H1 (cell line): ENCODE results near the gene RAB25. TPM values are rescaled to one million over a fixed set of nuclear protein-coding genes. Genes with fewer than 3 reads are reported as not detected.

Experiments used
- CTCF ChIA-PET: fragments of 300-600 bp; sonication (Branson Sonifier 250); formaldehyde crosslinking; loops from one replicate; lab custom pipeline; 2021; ENCODE audit not compliant: partially characterized antibody; lab: Charles Lee
- POLR2A ChIA-PET: fragments of 300-600 bp; sonication (Branson Sonifier 250); formaldehyde crosslinking; loops from one replicate; lab custom pipeline; 2021; ENCODE audit warnings: inconsistent platforms; ENCODE audit not compliant: partially characterized antibody; lab: Charles Lee
- DNase-seq, 2 experiments: peaks; one replicate each; pipeline versions ENCODE4 v3.0.0 to v3.0.0-alpha.2; 2010 to 2022; ENCODE audit warnings: low spot score in 2 of 2, low read depth in 1 of 2, mixed read lengths in 1 of 2
- FAIRE-seq: peaks from 2 replicates; lab custom pipeline; 2011; peaks lifted over from hg19 to GRCh38; lab: Jason Lieb, UNC
- H2AFZ ChIP-seq: 2 replicates; pipeline ENCODE4 v1.8.1; 2012; ENCODE audit warnings: low read length, inconsistent platforms
- H2AK5ac ChIP-seq: 2 replicates; pipeline ENCODE4 v1.6.1; 2013; ENCODE audit warnings: low read depth, low read length
- H2BK120ac ChIP-seq: replicated peaks from 2 replicates; pipeline ENCODE3; 2013; ENCODE audit warnings: low read depth, low read length, inconsistent platforms
- H2BK12ac ChIP-seq: 2 replicates; pipeline ENCODE4 v1.6.1; 2013; ENCODE audit warnings: low read depth, low read length
- H2BK15ac ChIP-seq: 2 replicates; pipeline ENCODE4 v1.6.1; 2013; ENCODE audit warnings: low read length
- H2BK20ac ChIP-seq: 2 replicates; pipeline ENCODE4 v1.6.1; 2013; ENCODE audit warnings: low read length
- H2BK5ac ChIP-seq: 2 replicates; pipeline ENCODE4 v1.6.1; 2013; ENCODE audit warnings: low read depth, low read length
- H3K14ac ChIP-seq: 2 replicates; pipeline ENCODE4 v1.6.1; 2013; ENCODE audit warnings: inconsistent platforms; ENCODE audit not compliant: insufficient read length
- H3K18ac ChIP-seq: 2 replicates; pipeline ENCODE4 v1.6.1; 2013; ENCODE audit warnings: low read length; ENCODE audit errors: extremely low read depth
- H3K23ac ChIP-seq: 2 replicates; pipeline ENCODE4 v1.6.1; 2013; ENCODE audit warnings: inconsistent platforms; ENCODE audit not compliant: insufficient read length
- H3K23me2 ChIP-seq: 2 replicates; pipeline ENCODE4 v1.6.1; 2013; ENCODE audit warnings: low read depth, low read length
- H3K27ac ChIP-seq: 2 replicates; pipeline ENCODE4 v1.6.1; 2011; ENCODE audit warnings: low read depth, low read length, inconsistent platforms
- H3K27me3 ChIP-seq, 4 experiments: replicated peaks in 1 of 4; 1 replicate in 1 of 4; 2 replicates in 3 of 4; pipeline versions ENCODE4 v1.6.1 to v1.8.1; 2011 to 2013; ENCODE audit warnings: low read length in 3 of 4, mild to moderate bottlenecking in 3 of 4, inconsistent platforms in 2 of 4, mixed read lengths in 2 of 4, moderate library complexity in 1 of 4; ENCODE audit not compliant: control insufficient read depth in 3 of 4, insufficient read depth in 3 of 4; ENCODE audit errors: extremely low read depth in 1 of 4
- H3K36me3 ChIP-seq, 4 experiments: 2 replicates each; pipeline versions ENCODE4 v1.6.1 to v1.8.1; 2011 to 2013; ENCODE audit warnings: mild to moderate bottlenecking in 4 of 4, low read length in 3 of 4, moderate library complexity in 2 of 4, control low read depth in 1 of 4, inconsistent platforms in 1 of 4; ENCODE audit not compliant: insufficient read depth in 4 of 4, control insufficient read depth in 2 of 4
- H3K4ac ChIP-seq: replicated peaks from 2 replicates; pipeline ENCODE3; 2013; ENCODE audit warnings: low read length, low read depth, mixed read lengths, inconsistent platforms; ENCODE audit not compliant: insufficient read length
- H3K4me1 ChIP-seq, 4 experiments: replicated peaks in 1 of 4; 1 replicate in 1 of 4; 2 replicates in 3 of 4; pipeline versions ENCODE4 v1.6.1 to v1.8.1; 2011 to 2013; ENCODE audit warnings: low read length in 3 of 4, inconsistent platforms in 2 of 4, mixed read lengths in 1 of 4; ENCODE audit not compliant: insufficient read depth in 4 of 4, control insufficient read depth in 3 of 4
- H3K4me2 ChIP-seq, 2 experiments: 2 replicates each; pipeline versions ENCODE4 v1.6.1 to v1.8.1; 2011 to 2013; ENCODE audit warnings: low read depth in 2 of 2, low read length in 2 of 2, control low read depth in 1 of 2, inconsistent platforms in 1 of 2, mild to moderate bottlenecking in 1 of 2; ENCODE audit not compliant: insufficient read depth in 1 of 2
- H3K4me3 ChIP-seq, 4 experiments: fragments of 200-600, 300-600 bp in 1 of 4; sonication (generic), shearing (Covaris generic), sonication (Bioruptor Twin) in 1 of 4; 2 replicates each; pipeline versions ENCODE4 v1.5.1 to v1.8.1; 2011 to 2016; ENCODE audit warnings: low read length in 4 of 4, low read depth in 3 of 4, control low read depth in 2 of 4, inconsistent platforms in 2 of 4, mild to moderate bottlenecking in 2 of 4, mixed read lengths in 1 of 4, moderate library complexity in 1 of 4; ENCODE audit not compliant: insufficient read depth in 2 of 4; ENCODE audit errors: extremely low read depth in 1 of 4
- H3K56ac ChIP-seq: replicated peaks from 2 replicates; pipeline ENCODE3; 2013; ENCODE audit warnings: low read depth, mild to moderate bottlenecking, mixed read lengths, low read length, inconsistent platforms; ENCODE audit not compliant: insufficient read length
- H3K79me1 ChIP-seq: 2 replicates; pipeline ENCODE4 v1.6.1; 2013; ENCODE audit warnings: low read depth, low read length, control low read depth
- H3K79me2 ChIP-seq, 2 experiments: 2 replicates each; pipeline versions ENCODE4 v1.6.1 to v1.8.1; 2012 to 2013; ENCODE audit warnings: low read length in 2 of 2, mild to moderate bottlenecking in 2 of 2, inconsistent platforms in 1 of 2; ENCODE audit not compliant: insufficient read depth in 2 of 2, control insufficient read depth in 1 of 2
- H3K9ac ChIP-seq, 4 experiments: replicated peaks in 1 of 4; 1 replicate in 1 of 4; 2 replicates in 3 of 4; pipeline versions ENCODE4 v1.6.1 to v1.8.1; 2011 to 2013; ENCODE audit warnings: low read depth in 3 of 4, low read length in 3 of 4, control low read depth in 2 of 4, mild to moderate bottlenecking in 2 of 4, moderate library complexity in 2 of 4, inconsistent platforms in 1 of 4; ENCODE audit errors: extremely low read depth in 1 of 4
- H3K9me3 ChIP-seq, 2 experiments: 2 replicates each; pipeline versions ENCODE4 v1.6.1 to v1.8.1; 2012 to 2013; ENCODE audit warnings: mild to moderate bottlenecking in 2 of 2, moderate library complexity in 2 of 2, control low read depth in 1 of 2, inconsistent platforms in 1 of 2, low read depth in 1 of 2, low read length in 1 of 2, mixed read lengths in 1 of 2; ENCODE audit not compliant: insufficient read depth in 2 of 2
- H4K20me1 ChIP-seq, 2 experiments: replicated peaks in 1 of 2; 2 replicates each; pipeline versions ENCODE3 to v1.8.1; 2011 to 2013; ENCODE audit warnings: inconsistent platforms in 2 of 2, low read length in 2 of 2, mild to moderate bottlenecking in 1 of 2; ENCODE audit not compliant: insufficient read depth in 2 of 2, control insufficient read depth in 1 of 2
- H4K5ac ChIP-seq: 2 replicates; pipeline ENCODE4 v1.6.1; 2013; ENCODE audit warnings: low read length, low read depth, mixed read lengths, inconsistent platforms; ENCODE audit not compliant: insufficient read length
- H4K8ac ChIP-seq: 2 replicates; pipeline ENCODE4 v1.8.0; 2013; ENCODE audit warnings: mild to moderate bottlenecking, moderate library complexity, low read length, inconsistent platforms; ENCODE audit not compliant: insufficient read depth; ENCODE audit errors: extremely low read depth
- H4K91ac ChIP-seq: replicated peaks from 2 replicates; pipeline ENCODE3; 2013; ENCODE audit warnings: low read length, mixed read lengths, inconsistent platforms; ENCODE audit not compliant: insufficient read length
- BCL11A ChIP-seq, 2 experiments: IDR thresholded peaks; one replicate each; pipeline ENCODE4 v1.6.1; 2011; ENCODE audit warnings: low read depth in 2 of 2, low read length in 2 of 2, mild to moderate bottlenecking in 2 of 2
- CTCF ChIP-seq, 3 experiments: IDR thresholded peaks; 1 replicate in 2 of 3; 2 replicates in 1 of 3; pipeline versions ENCODE4 v1.5.1 to v1.6.1; 2011; ENCODE audit warnings: low read length in 3 of 3, mild to moderate bottlenecking in 3 of 3, inconsistent platforms in 2 of 3, low read depth in 1 of 3, moderate library complexity in 1 of 3; ENCODE audit not compliant: insufficient read depth in 1 of 3; ENCODE audit errors: control extremely low read depth in 1 of 3
- GTF2F1 ChIP-seq: IDR thresholded peaks from 2 replicates; pipeline ENCODE4 v1.6.1; 2012; ENCODE audit warnings: low read depth, low read length, improper control_type of control experiment, borderline replicate concordance
- MAX ChIP-seq: IDR thresholded peaks from 2 replicates; pipeline ENCODE4 v1.6.1; 2012; ENCODE audit warnings: inconsistent platforms
- RAD21 ChIP-seq, 2 experiments: IDR thresholded peaks in 1 of 2; conservative IDR thresholded peaks in 1 of 2; 2 replicates each; pipeline ENCODE4 v1.6.1; 2011; ENCODE audit warnings: low read depth in 2 of 2, low read length in 2 of 2, improper control_type of control experiment in 1 of 2, inconsistent platforms in 1 of 2, mild to moderate bottlenecking in 1 of 2, moderate library complexity in 1 of 2
- TAF1 ChIP-seq: IDR thresholded peaks from 2 replicates; pipeline ENCODE4 v1.6.1; 2011; ENCODE audit warnings: mild to moderate bottlenecking, low read depth, low read length
- whole genome bisulfite sequencing, 2 experiments: shearing (Covaris generic) in 1 of 2; methylation state at CpG; one replicate each; pipeline versions ENCODE4 v1.1.6 to v1.1.7; 2013 to 2015; ENCODE audit warnings: low lambda C conversion rate in 2 of 2, mixed read lengths in 2 of 2, inconsistent platforms in 1 of 2, low coverage in 1 of 2, missing lambda C conversion rate in 1 of 2; ENCODE audit not compliant: insufficient replicate concordance in 2 of 2, insufficient coverage in 1 of 2, insufficient read length in 1 of 2; ENCODE audit errors: extremely low coverage in 1 of 2, missing lambda C conversion rate in 1 of 2; 5-methylcytosine and 5-hydroxymethylcytosine counted together
- polyA plus RNA-seq, 7 experiments: library from polyadenylated mRNA; depleted of rRNA in 3 of 7; stranded (reverse) in 5 of 7; unstranded in 2 of 7; fragments of >200 nt in 5 of 7; fragments of 200-250 nt in 2 of 7; gene quantifications; 1 replicate in 5 of 7; 2 replicates in 1 of 7; 4 replicates in 1 of 7; pipeline versions ENCODE4 v1.2.1 to v1.2.3, GENCODE V29; 2011 to 2013; ENCODE audit warnings: missing spikeins in 2 of 7, mixed read lengths in 2 of 7
- total RNA-seq: library from RNA; stranded (reverse); fragmentation: NEBNext Ultra II Directional; extraction: Animal tissue kit (Norgen Biotek cat#: 25700); gene quantifications from 2 replicates; pipeline ENCODE4 v1.2.1, GENCODE V29; 2021

RAB25 gene
- total and polyA plus RNA-seq, 2 of the 8 experiments (the other 6 are each of a cell fraction or from before 2014, with no cell fraction given), result 34.8 to 98.2 TPM

GRCh38 chr1:156025876-156026275 lies 35.1 kb upstream of the RAB25 start:
- Histone ChIP-seq H3K56ac (no peak overlapping the region), H3K4me2 (0 out of 4 replicates have a peak overlapping the region, but pooled peaks of 1 of the 2 experiments have one; percentile 25), H3K9ac (no peak overlapping the region; a peak in 1 of 7 replicates), H3K14ac (no peak overlapping the region), H4K5ac (no peak overlapping the region), H2AFZ (peak overlapping the region; percentile 99), H3K79me2 (no peaks in the 10 kb centered on the region), H2AK5ac (no peak overlapping the region), H3K18ac (no peak overlapping the region), H2BK120ac (no peak overlapping the region), H4K91ac (no peak overlapping the region), H2BK5ac (no peak overlapping the region), H3K23me2 (no peaks in the 10 kb centered on the region; the same call in 1 of the 2 replicates), H3K27ac (no peak overlapping the region), H3K79me1 (no peaks in the 10 kb centered on the region), H2BK20ac (no peak overlapping the region), H4K20me1 (peaks cover 0 to 2% of the 10 kb centered on the region in 2 experiments), H3K4me3 (no peak overlapping the region), H2BK15ac (no peak overlapping the region), H2BK12ac (no peak overlapping the region), H3K27me3 (peaks cover 0 to 4% (median under 1%) of the 10 kb centered on the region in 4 experiments; a peak in 1 of 7 replicates), H3K4ac (no peak overlapping the region), H3K4me1 (peaks cover 0 to 3% (median 0%) of the 10 kb centered on the region in 4 experiments; a peak in 3 of 7 replicates), H4K8ac (no peak overlapping the region; the same call in 1 of the 2 replicates), H3K9me3 (no peaks in the 10 kb centered on the region), H3K36me3 (no peaks in the 10 kb centered on the region), H3K23ac (no peak overlapping the region)
- ChIA-PET POLR2A (interaction anchor here (1.0 kb wide), 1 partner anchor 49 kb away, joined by 3 read pairs; no protein-coding TSS in a partner anchor), CTCF (interaction anchor here (0.6 to 2.2 kb wide), 28 partner anchors 8 to 317 kb away, joined by 3 to 19 read pairs (median 3); no protein-coding TSS in a partner anchor)
- WGBS, 2 experiments, result 18% methylated on average over 9 of the region's 9 CpGs; no CpG with 5 or more reads in 1 of the 2 experiments
- peak; percentile 42 for FAIRE-seq
- TF ChIP-seq TAF1 (0 out of 2 replicates have a peak, but pooled peaks have one; percentile 26), MAX (0 out of 2 replicates have a peak, but pooled peaks have one; percentile 49), RAD21 (IDR thresholded peaks at IDR 0.05 in 1 of 2, conservative IDR thresholded peaks at IDR 0.05 in 1 of 2; ENCODE audit: low read depth in 2 of 2, low read length in 2 of 2) (peak; percentile 61 to 70), CTCF (IDR thresholded peaks at IDR 0.05; ENCODE audit: control extremely low read depth in 1 of 3, insufficient read depth in 1 of 3, low read depth in 1 of 3, low read length in 3 of 3) (peak; percentile 93 to 97 (median 96)), GTF2F1 (no peak), BCL11A (IDR thresholded peaks at IDR 0.05; ENCODE audit: low read depth in 2 of 2, low read length in 2 of 2) (no peak)
- peak; percentile 47 to 73 for DNase-seq
